ENCODE data around the gene PPIF. TPM values are rescaled to one million over a fixed set of nuclear protein-coding genes. Genes with fewer than 3 reads are reported as not detected.

PPIF gene
- total RNA-seq, 1 experiment from 2014 or later: 80.9 TPM

DNA sequence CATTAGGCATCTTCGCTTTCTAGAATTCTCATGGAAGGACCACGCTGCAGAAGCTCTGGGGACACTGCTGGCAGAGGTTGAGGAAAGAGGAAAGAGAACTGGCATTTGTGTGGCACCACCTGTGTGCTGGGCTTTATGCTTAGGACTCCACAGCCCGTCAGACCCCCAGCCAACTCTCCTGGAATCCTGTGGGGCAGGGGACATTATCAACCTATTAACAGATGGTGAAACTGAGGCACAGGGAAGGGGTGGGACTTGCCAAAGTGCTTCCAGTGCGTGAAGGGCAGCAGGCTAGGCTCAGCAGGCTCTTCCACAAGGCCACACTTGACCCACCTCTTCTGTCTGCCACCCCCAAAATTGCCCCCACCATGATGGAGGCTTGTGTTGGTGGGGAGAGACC is 51.4 kb downstream of the PPIF start:
- Mint-ChIP-seq H3K27ac (no peak overlapping the region), H3K27me3 (ENCODE audit: low read depth) (peaks cover 6% of the 10 kb centered on the region; the same call in 1 of the 2 replicates), H3K36me3 (no peaks in the 10 kb centered on the region), H3K4me3 (no peak overlapping the region), H3K4me1 (peaks cover 26% of the 10 kb centered on the region), H3K9me3 (no peaks in the 10 kb centered on the region)
- ChIA-PET CTCF (interaction anchor here (1.1 to 2.6 kb wide), 5 partner anchors 8 to 89 kb away, joined by 3 to 19 read pairs (median 12); no protein-coding TSS in a partner anchor), POLR2A (interaction anchor here (0.9 kb wide), 1 partner anchor 46 kb away, joined by 4 read pairs; no protein-coding TSS in a partner anchor)
- no peak for TF ChIP-seq ZNF423 (CRISPR knock-in tag; IDR thresholded peaks at IDR 0.05)
- TF ChIP-seq, protein P1, sequence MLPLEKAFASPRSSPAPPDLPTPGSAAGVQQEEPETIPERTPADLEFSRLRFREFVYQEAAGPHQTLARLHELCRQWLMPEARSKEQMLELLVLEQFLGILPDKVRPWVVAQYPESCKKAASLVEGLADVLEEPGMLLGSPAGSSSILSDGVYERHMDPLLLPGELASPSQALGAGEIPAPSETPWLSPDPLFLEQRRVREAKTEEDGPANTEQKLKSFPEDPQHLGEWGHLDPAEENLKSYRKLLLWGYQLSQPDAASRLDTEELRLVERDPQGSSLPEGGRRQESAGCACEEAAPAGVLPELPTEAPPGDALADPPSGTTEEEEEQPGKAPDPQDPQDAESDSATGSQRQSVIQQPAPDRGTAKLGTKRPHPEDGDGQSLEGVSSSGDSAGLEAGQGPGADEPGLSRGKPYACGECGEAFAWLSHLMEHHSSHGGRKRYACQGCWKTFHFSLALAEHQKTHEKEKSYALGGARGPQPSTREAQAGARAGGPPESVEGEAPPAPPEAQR (CRISPR knock-in tag; IDR thresholded peaks at IDR 0.05): no peak
- TF ChIP-seq ZNF121 (CRISPR knock-in tag; IDR thresholded peaks at IDR 0.05): no peak
- TF ChIP-seq MXD4 (CRISPR knock-in tag; IDR thresholded peaks at IDR 0.05; ENCODE audit: borderline replicate concordance): no peak
- no peak for TF ChIP-seq GABPB1 (CRISPR knock-in tag; IDR thresholded peaks at IDR 0.05)
- no peak for TF ChIP-seq ZNF219 (CRISPR knock-in tag; IDR thresholded peaks at IDR 0.05; ENCODE audit: borderline replicate concordance)
- no peak for TF ChIP-seq ZBTB21 (CRISPR knock-in tag; IDR thresholded peaks at IDR 0.05; ENCODE audit: borderline replicate concordance)
- TF ChIP-seq ZNF416 (CRISPR knock-in tag; IDR thresholded peaks at IDR 0.05): no peak
- TF ChIP-seq, protein P2, sequence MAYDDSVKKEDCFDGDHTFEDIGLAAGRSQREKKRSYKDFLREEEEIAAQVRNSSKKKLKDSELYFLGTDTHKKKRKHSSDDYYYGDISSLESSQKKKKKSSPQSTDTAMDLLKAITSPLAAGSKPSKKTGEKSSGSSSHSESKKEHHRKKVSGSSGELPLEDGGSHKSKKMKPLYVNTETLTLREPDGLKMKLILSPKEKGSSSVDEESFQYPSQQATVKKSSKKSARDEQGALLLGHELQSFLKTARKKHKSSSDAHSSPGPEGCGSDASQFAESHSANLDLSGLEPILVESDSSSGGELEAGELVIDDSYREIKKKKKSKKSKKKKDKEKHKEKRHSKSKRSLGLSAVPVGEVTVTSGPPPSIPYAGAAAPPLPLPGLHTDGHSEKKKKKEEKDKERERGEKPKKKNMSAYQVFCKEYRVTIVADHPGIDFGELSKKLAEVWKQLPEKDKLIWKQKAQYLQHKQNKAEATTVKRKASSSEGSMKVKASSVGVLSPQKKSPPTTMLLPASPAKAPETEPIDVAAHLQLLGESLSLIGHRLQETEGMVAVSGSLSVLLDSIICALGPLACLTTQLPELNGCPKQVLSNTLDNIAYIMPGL (CRISPR knock-in tag; IDR thresholded peaks at IDR 0.05): no peak
- TF ChIP-seq JAZF1 (CRISPR knock-in tag; IDR thresholded peaks at IDR 0.05): no peak
- TF ChIP-seq ETV6 (CRISPR knock-in tag; IDR thresholded peaks at IDR 0.05): no peak
- TF ChIP-seq ZNF138 (CRISPR knock-in tag; conservative IDR thresholded peaks at IDR 0.05): no peak
- no peak for TF ChIP-seq ZNF232 (CRISPR knock-in tag; IDR thresholded peaks at IDR 0.05)
- no peak for TF ChIP-seq SOX15 (CRISPR knock-in tag; IDR thresholded peaks at IDR 0.05)
- no peak for TF ChIP-seq KAT7 (CRISPR knock-in tag; IDR thresholded peaks at IDR 0.05; ENCODE audit: borderline replicate concordance)
- TF ChIP-seq JUN (CRISPR knock-in tag; IDR thresholded peaks at IDR 0.05): no peak
- TF ChIP-seq ESRRA (CRISPR knock-in tag; IDR thresholded peaks at IDR 0.05; ENCODE audit: borderline replicate concordance): no peak
- TF ChIP-seq, protein P3, sequence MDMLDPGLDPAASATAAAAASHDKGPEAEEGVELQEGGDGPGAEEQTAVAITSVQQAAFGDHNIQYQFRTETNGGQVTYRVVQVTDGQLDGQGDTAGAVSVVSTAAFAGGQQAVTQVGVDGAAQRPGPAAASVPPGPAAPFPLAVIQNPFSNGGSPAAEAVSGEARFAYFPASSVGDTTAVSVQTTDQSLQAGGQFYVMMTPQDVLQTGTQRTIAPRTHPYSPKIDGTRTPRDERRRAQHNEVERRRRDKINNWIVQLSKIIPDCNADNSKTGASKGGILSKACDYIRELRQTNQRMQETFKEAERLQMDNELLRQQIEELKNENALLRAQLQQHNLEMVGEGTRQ (CRISPR knock-in tag; IDR thresholded peaks at IDR 0.05): no peak
- TF ChIP-seq GRHL2 (CRISPR knock-in tag; IDR thresholded peaks at IDR 0.05; ENCODE audit: insufficient replicate concordance, severe bottlenecking): no peak
- TF ChIP-seq SMAD4 (CRISPR knock-in tag; IDR thresholded peaks at IDR 0.05): no peak
- no peak for DNase-seq (ENCODE audit: low spot score)
- no peak for ATAC-seq

DNA sequence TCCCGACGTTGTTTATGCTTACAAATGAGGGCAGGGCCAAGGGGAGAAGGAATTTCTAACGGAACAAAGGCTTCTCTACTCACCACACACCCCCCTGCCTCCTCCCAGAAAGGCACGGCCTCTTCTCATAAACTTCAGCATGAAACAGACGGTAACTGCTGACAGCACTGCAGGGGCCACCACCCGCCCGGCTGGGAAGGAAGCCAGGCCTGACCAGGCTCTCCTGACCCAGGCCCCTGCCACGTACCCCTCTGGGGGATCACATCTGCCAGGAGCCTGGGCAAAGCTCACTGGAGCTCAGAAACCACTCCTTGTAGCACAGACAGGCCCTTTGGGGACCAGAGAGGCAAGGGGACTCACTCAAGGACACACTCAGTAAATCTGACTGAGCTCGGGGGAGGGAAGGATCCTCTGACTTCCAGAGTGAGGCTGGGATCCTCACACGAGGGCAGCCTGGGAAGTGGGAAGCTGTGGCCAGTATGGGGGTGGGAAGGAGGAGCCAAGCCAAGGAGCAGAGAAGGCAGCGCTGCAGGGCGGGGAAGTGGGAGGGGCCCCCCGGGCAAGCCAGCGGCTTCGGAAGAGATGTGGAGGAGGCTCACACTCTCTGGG is 52.1 kb downstream of the PPIF start:
- peak; percentile 70 for DNase-seq (ENCODE audit: low spot score)
- Mint-ChIP-seq H3K36me3 (no peaks in the 10 kb centered on the region), H3K9me3 (no peaks in the 10 kb centered on the region), H3K4me1 (peaks cover 33% of the 10 kb centered on the region), H3K4me3 (peak overlapping the region; percentile 20; the same call in 1 of the 2 replicates), H3K27ac (peak overlapping the region; percentile 76), H3K27me3 (ENCODE audit: low read depth) (peaks cover 6% of the 10 kb centered on the region; the same call in 1 of the 2 replicates)
- TF ChIP-seq ZNF121 (CRISPR knock-in tag; IDR thresholded peaks at IDR 0.05) (0 out of 2 replicates have a peak, but pooled peaks have one; percentile 80), SOX15 (CRISPR knock-in tag; IDR thresholded peaks at IDR 0.05) (no peak)
- TF ChIP-seq, protein P4, sequence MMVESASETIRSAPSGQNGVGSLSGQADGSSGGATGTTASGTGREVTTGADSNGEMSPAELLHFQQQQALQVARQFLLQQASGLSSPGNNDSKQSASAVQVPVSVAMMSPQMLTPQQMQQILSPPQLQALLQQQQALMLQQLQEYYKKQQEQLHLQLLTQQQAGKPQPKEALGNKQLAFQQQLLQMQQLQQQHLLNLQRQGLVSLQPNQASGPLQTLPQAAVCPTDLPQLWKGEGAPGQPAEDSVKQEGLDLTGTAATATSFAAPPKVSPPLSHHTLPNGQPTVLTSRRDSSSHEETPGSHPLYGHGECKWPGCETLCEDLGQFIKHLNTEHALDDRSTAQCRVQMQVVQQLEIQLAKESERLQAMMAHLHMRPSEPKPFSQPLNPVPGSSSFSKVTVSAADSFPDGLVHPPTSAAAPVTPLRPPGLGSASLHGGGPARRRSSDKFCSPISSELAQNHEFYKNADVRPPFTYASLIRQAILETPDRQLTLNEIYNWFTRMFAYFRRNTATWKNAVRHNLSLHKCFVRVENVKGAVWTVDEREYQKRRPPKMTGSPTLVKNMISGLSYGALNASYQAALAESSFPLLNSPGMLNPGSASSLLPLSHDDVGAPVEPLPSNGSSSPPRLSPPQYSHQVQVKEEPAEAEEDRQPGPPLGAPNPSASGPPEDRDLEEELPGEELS (CRISPR knock-in tag; IDR thresholded peaks at IDR 0.05): peak; percentile 12; the same call in 1 of the 2 replicates
- ChIA-PET POLR2A (interaction anchor here (0.9 kb wide), 1 partner anchor 45 kb away, joined by 4 read pairs; no protein-coding TSS in a partner anchor), CTCF (interaction anchor here (0.6 to 2.8 kb wide), 8 partner anchors 9 to 89 kb away, joined by 3 to 19 read pairs (median 10); partner anchors contain the start of gene ZCCHC24)
- ATAC-seq: peak; percentile 83

Data from WTC11 (cell line).